Glomerular visceral epithelial cell (primary cell): Measurements from ENCODE around the gene RAB12.
A peak's percentile ranks its signal among the peaks of the same experiment; 100 is the strongest.
"Not testable (repeated sequence)": the region's sequence is repeated elsewhere in the genome, so short reads cannot be mapped to it uniquely, and the experiment has no call there.

Experiments used
- DNase-seq: peaks from one replicate; pipeline ENCODE4 v3.0.0-alpha.2; 2016; ENCODE audit errors: extremely low spot score

The RAB12 gene

DNA sequence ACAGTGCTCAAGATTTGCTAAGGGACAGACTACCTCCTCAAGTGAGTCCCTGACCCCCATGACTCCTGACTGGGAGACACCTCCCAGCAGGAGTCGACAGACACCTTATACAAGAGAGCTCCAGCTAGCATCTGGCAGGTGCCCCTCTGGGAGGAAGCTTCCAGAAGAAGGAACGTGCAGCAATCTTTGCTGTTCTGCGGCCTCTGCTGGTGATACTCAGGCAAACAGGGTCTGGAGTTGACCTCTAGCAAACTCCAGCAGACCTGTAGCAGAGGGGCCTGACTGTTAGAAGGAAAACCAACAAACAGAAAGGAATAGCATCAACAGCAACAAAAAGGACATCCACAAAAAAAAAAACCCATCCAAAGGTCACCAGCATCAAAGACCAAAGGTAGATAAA lies 38.1 kb downstream of the RAB12 start:
- not testable (repeated sequence) for DNase-seq

DNA sequence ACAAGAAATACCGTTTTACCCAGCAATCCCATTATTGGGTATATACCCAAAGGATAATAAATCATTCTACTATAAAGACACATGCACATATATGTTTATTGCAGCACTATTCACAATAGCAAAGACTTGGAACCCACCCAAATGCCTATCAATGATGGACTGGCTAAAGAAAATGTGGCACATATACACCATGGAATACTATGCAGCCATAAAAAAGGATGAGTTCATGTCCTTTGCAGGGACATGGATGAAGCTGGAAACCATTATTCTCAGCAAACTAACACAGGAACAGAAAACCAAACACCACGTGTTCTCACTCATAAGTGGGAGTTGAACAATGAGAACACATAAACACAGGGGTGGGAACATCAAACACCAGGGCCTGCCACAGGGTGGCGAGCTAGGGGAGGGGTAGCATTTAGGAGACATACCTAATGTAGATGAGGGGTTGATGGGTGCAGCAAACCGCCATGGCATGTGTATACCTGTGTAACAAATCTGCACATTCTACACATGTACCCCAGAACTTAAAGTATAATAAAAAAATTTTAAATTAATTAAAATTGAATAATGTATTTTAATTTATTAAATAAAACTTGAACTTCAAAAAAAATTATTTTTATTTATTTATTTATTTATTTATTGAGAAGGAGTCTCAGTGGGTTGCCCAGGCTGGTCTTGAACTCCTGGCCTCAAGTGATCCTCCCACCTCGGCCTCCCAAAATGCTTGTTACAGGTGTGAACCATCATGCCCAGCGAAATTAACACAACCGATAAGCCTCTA lies 42.4 kb downstream of the RAB12 start:
- DNase-seq: not testable (repeated sequence)

DNA sequence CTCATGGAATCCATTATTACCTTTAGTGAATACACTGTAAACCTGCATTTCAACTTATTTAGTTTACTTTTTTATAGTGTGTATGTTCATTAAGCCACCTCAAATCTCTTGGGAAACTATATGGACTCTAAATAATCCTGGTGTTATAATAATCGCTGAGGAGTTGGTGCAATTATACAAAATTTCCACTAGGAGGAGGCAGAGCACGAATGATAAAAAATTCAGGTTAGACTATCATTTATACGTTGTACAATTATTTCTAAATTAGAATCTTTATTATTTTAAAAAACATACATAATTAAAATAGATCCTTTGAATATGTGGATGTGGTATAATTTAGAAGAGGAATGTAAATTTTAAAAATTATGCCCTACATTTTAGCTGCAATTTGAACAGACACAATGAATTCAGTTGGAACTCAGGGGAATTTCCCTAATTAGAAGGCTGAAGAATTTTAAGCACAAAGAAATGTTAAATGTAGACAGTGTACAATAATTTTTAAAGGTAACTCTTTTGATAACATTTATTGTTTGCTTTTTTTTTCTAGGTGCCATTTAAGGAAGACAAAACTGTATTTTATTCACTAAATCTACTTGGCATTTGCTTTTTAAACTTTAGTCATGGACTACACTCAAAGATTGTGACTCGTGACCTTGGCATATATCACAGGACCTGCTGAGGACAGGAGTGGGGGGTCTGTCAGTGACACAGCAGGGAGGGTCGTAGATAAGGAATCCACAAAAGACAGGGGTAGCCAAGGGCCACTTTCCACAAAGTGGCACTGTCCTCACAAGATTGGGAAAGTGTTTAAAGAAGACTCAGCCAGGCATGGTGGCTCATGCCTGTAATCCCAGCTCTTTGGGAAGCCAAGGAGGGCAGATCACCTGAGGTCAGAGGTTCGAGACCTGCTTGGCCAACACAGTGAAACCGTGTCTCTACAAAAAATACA lies 45.5 kb downstream of the RAB12 start:
- DNase-seq: peak; percentile 21

DNA sequence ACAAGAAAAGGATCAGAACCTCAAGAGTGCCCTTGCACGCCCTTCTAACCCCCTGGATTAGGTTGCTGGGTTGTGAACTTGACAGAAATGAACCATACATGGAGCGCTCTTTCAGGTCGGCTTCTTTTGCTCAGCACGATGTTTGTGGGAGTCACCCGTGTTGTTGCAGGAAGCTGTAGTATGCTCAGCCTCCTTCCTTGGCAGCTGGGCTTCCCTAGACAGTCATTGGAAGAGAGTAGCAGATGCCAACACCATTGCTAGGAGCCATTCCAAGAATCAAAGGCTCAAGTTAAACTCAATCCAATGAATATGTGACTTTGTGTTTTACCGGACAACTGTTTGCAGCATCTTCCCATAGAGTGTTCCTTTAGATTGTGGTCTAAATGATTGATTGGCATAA lies 47.0 kb downstream of the RAB12 start:
- no peak for DNase-seq

DNA sequence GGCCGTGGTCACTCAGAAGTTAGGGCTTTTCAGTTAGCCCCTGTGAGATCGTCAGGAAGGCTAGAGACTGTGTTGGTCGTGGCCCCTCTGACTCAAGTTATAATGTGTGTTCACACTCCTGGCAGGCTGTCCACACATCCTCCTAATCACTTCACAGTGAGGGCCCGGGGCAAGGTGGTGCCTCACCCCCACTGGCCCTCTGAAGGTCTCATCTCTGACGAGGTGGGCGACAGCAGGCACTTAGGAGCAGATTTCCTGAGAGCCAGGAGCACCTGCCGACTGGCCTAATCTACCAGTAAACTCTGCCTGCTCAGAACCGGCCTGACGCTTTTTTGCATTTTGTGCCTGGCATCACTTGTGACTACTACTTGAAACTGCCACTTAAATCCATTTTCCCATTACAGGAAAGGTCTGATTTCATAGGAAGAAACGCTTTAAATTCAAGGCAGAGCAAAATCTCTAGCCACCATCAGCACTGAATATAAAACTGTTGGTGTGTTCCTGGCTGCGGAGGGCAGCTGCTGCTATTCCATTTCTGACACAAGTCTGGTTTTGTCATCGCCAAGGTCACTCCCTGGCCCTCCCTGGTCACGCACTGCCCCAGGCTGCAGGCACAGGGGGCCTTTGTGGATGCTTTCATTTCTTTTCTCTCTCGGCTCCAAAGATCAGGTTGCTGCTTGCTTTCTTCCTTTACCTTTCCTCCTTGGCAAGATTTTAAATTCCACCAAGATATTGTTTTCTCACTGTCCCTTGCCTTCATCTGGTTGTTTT lies 48.0 kb downstream of the RAB12 start:
- DNase-seq: no peak

DNA sequence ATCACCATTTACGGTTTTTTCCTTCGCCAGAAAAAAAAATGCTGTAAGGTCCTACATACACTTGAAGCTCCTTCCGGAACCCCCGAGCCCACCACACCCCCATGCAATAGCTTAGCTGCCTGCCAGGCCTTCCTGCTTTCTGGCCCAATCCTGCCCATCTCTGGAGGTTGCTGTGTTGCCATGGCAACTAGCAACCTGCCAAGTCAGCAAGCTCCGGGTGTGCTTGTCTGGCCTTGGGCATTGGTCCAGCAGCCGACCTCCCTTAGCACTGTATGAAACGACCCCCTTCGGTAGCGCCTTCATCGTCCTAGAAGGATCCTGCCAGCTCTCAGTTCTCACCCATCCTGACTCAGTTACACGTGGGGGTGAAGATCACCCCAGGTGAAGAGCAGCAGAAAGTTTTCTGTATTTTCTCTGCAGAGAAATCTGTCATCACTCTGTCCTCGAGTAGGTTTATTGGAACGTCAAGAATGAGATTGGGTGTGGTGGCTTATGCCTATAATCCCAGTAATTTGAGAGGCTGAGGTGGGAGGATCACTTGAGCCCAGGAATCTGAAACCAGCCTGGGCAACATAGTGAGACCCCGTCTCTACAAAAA lies 48.7 kb downstream of the RAB12 start:
- DNase-seq: peak; percentile 29

DNA sequence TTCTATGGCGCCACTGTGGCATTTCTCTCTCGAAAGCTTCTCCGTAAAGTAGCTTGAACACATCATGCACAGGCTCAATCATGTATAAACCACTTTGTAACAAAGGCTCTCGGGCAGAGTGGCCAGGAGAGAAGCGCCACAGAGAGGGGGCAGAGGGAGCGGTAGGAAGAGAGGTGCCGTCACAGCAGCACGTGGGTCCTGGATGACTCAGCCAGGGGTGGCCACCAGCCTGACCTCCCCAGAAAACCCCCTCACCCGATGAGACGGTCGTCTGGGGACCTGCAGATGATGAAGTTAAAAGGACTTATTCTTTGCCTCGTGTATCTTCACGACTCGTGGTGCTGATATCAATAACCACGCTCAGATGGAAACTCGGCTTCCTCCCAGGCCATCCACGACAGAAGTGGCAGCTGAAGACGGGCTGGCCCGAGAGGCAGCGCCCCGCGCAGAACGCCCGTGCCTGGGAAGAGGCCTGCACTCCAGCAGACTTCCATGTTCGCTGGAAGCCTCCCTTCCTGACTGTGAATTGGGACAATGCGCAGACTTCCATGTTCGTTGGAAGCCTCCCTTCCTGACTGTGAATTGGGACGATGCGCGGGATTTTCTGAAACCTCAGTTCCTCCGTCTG lies 49.7 kb downstream of the RAB12 start:
- no peak for DNase-seq

DNA sequence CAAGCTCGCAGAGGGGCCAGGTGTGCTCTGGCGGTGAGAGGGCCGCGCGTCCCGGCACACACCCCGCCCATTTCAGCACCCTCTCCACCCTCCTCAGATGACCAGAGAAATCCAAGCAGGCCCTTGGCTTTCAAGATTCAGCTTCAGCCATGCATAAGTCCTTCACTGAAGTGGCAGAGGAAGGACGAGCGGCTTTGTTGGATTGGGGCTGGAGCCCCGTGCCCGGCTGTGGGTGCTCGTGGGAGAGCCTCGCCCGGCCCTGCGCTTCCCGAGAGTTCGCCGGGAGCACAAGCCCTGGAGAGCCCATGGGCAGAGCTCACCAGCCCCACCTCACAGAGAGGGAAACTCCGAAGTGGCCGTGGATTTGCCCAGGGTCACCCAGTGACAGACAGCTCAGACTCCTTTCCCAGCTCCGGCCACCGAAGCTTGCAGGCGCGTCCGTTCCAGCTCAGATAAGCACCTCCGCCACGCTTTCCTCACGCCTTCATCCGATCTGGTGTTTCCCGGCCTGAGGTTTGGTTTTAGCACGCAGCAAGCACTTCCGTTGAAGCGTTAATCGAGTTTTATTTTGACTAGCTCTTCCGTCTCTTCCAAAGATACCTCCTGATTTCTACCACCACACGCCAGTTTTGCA lies 50.5 kb downstream of the RAB12 start:
- no peak for DNase-seq

DNA sequence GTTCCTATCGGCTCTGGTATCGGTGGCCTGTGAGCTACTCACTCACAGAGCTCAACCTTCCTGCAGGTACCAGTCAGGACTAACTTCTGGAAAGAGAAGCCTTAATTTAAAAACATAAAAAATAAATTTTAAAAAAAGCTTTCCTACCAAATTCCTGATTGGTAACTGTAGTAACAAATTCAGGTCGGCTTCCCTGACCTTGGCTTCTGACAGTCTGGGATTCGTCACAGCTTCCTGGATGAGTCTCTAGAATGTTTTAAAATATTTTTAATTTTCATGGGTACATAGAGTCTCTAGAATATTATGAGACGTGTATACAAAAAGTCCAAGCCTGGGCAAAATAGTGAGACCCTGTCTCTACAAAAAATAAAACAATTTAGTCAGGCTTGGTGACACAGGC lies 51.1 kb downstream of the RAB12 start:
- no peak for DNase-seq

DNA sequence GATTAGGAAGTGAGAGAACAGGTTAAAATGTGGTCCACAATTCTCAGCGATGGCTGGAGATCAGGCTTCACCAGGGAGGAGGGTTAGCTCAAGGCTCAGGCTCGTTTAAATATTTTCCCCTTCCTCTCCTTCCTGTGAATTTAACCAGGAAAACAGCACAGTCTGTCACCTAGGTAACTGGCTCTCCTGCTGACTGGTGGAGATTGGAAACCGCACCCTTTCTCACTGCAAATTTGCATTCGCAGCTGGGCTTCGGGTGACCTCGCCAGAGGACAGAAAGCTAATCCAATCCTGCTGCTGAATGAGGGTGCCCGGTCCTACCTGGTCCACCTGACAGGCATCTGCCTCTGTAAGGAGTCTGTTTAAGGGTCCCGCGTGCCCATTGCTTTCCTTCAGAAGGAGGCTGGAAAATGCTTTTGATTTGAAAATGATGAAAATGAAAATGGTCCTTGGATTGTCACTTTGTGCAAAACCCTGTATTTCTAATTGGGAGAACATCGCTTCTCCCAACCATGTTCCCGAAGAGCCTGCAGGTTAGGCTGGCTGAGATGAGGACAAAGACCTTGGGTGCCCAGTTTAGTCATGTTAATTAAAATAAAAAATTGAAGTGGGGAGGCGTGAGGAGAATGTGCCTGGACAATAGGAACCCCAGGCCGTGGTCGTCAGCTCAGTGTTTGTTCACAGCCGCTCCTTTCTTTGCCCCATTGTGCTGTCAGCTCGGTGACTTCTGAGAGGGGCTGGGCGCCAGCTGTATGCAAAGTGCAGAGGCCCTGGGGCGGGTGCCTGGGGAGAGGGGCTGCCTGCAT lies 52.7 kb downstream of the RAB12 start:
- peak; percentile 43 for DNase-seq

DNA sequence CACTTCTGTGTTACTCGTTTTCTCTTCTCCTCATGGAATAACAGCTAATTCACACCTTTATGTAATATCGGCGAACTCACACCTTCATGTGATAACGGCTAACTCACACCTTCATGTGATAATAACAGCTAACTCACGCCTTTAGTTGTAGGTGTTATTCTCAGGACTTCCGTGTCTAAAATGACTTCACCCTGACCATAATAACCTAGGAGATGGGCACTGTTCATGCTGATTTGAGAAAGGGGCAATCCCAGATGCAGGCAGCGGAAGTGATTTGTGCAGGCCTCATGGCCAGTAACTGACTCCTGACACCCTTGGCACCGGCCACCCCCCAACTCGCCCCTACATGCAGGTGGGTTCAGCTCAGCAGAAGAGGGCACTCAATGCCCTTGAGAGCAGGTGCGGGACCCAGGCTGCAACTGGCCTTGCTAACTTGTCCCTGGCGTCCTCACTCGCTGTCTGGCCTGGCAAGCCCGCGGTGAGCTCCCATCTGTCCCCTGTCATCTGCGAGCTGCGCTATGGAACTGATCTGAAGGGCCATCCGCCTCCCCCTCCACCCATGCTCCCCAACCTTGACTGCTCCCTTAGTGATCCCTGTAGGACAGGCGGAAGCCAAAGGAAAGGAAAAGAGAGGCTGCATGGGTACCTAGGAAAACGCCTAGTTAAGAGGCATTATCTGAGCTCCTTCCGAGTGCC lies 53.5 kb downstream of the RAB12 start:
- DNase-seq: no peak

DNA sequence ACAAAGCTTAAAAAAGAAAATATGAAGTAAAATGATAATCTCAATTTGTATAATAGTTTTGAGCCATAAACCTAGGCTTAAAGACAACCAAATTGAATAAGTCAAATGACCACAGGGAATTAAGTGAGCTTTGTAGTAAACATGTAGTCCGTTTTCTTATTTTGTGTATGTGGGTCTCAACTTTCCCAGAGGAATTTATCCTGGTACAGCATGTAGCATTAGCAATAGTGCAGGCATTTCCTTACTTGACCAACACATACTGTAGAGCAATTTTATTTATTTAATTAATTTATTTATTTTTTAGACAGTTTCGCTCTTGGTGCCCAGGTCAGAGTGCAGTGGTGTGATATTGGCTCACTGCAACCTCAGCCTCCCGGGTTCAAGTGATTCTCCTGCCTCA lies 58.6 kb downstream of the RAB12 start:
- no peak for DNase-seq

DNA sequence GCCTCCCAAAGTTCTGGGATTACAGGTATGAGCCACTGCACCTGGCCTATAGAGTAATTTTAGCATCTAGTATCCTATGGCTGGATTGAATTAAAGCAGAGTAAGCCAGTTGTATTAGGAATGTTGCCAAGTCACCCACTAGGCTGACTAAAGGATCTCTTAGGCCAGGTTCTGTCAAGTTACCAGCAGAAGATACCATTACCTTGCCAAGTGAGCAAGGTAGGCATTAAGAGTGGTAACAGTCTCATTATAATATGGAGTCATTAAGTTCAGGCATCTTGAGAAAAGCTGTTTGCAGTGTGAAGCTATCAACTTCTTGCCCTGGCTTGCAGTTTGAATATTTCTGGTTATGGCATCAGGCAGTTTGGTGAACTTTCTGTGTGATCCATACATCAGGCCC lies 59.1 kb downstream of the RAB12 start:
- no peak for DNase-seq

DNA sequence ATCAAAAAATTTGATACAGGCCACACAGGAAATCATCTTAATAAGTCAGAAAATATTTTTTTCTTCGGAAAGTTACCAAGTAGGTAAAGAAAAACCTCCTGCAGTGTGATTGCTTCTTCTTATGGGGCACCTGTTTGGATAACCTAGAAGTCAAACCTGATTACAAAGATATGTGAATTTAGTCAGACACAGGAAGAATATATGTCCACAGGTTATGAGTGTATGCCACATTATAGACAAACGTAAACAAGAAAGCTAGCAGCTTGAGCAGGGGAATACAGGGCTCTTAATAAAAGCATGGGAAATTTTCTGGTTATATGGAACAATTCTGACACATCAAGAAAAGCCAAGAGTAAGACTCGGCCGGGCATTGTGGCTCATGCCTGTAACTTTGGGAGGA lies 60.3 kb downstream of the RAB12 start:
- DNase-seq: no peak

DNA sequence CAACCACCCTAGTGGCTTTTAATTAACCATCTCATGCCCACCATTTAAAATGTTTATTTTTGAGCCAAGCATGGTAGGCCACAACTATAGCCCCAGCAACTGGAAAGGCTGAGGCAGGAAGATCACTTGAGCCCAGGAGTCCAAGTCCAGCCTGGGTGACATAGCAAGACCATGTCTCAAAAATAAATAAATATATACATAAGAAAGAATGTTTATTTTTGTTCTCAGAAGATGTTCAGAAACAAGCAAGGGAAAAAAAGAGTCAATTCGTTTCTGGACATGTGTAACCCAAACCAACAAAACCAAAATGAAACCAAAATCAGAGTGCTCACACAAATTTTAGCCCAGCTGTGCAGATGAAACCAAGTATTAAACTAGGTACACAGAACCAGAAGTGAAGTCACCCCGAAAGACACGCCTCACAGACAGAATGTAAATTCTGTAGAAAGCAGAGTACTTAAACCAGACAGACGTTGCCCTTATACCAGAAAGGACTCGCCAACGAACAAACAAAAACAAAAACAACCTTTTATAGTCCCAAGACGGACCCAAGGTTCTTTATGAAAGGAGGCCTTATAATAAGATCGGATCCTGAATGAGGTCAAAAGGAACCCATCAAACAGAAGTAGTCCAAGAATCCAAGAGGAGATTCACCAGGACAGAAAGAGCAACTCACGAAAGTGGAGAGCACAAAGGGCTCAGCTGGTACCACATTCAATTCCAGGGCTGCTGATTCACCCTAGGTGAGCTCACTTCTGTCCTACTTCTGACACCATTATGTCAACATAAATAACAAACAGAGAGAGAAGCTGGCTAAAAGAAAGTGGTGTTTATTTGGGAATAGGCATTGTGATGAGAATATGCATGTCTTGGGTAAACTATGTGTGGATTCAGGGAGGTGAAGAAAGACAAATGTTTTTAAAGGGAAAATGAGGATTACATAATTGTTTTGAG lies 64.3 kb downstream of the RAB12 start:
- DNase-seq: no peak

DNA sequence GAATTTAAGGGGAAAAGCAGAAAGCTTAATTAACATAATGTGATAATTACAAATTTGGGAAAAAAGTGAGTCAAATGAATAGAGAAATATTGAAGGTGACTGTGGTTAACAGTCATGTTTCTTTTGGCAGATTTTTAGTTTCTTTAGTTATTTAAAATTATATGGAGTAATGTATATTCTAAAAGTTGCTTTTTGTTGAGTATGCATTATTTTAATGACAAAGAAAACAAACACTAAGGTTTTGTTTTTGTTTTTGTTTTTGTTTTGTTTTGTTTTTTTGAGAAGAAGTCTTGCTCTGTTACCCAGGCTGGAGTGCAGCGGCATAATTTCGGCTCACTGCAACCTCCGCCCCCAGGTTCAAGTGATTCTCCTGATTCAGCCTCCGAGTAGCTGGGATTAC lies 65.8 kb downstream of the RAB12 start:
- no peak for DNase-seq

DNA sequence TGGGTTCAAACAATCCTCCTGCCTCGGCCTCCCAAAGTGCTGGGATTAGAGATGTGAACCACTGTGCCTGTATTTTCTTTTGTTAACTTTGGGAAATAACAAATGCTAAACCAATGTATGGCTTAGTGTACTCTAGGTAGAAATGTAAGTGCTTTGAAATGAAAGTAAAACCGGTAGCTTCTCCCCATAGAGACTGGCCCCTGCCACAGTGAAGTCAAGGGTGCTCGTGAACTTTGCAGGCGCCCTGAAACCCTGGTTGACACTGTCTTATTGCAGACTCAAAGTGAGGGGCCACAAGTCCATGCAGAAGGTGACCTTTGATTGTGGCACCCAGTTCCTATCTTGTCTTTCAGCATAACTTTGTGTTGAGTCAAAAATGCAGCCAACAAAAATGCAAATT lies 72.0 kb downstream of the RAB12 start:
- no peak for DNase-seq

DNA sequence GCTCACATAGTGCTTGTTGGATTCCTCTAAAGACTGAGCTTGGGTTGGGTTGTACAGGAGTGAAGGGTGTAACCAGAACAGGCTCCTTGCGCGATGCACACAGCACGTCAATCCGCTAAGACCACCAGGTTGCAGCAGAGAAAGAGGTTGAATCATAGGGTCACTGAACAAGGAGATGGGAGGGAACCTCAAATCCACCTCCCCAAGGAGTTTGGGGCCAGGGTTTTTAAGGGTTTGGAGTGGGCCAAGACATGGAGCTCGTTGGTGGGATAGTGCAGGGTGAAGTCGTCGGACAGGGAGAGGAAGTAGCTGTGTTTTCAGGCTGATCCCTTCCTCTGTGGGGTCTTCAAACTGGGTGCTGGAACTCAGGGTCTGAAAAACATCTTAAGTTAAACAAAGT lies 75.3 kb downstream of the RAB12 start:
- no peak for DNase-seq
